ENCODE measurements around the gene DYRK4.
A peak's percentile ranks its signal among the peaks of the same experiment; 100 is the strongest.

- TF ChIP-seq POLR2AphosphoS5 (IDR thresholded peaks at IDR 0.05; ENCODE audit: low read depth, low read length) = peak; percentile 59; the same call in 1 of the 2 replicates
- no peak; the same call in 1 of the 2 replicates for TF ChIP-seq TAF1 (IDR thresholded peaks at IDR 0.05; ENCODE audit: borderline replicate concordance, low read depth, low read length)
- peak; percentile 64; the same call in 1 of the 2 replicates for TF ChIP-seq POLR2A (IDR thresholded peaks at IDR 0.05; ENCODE audit: low read depth, low read length)
Measured at GRCh38 chr12:4604684-4605193, 42.7 kb downstream of the DYRK4 start.
